ENCODE results near the gene NEMP1. TPM values are rescaled to one million over a fixed set of nuclear protein-coding genes. Genes with fewer than 3 reads are reported as not detected.
A peak's percentile ranks its signal among the peaks of the same experiment; 100 is the strongest.

NEMP1 gene
- total RNA-seq, 2 experiments from 2014 or later: 56.4 to 56.9 TPM

GRCh38 chr12:57089271-57090245 lies 11.0 kb upstream of the NEMP1 start:
- no peaks in the 10 kb centered on the region for H3K27me3 Mint-ChIP-seq (ENCODE audit: low read depth)
- H3K4me3 Mint-ChIP-seq: peak overlapping the region; percentile 93
- no peak for ATAC-seq
- peak; percentile 70 for DNase-seq
- ChIA-PET POLR2A (interaction anchor here (1.0 to 5.1 kb wide), 4 partner anchors 10 to 79 kb away, joined by 3 to 56 read pairs (median 30); partner anchors contain the start of genes NEMP1 and STAT6), CTCF (interaction anchor here (0.8 to 18.4 kb wide), 5 partner anchors 10 to 88 kb away, joined by 3 to 233 read pairs (median 8); partner anchors contain the start of gene STAT6)
- H3K9me3 Mint-ChIP-seq (ENCODE audit: insufficient read depth): no peaks in the 10 kb centered on the region
- peaks cover 75% of the 10 kb centered on the region for H3K4me1 Mint-ChIP-seq (ENCODE audit: low read depth)
- H3K27ac Mint-ChIP-seq: peak overlapping the region; percentile 88
- peaks cover 34% of the 10 kb centered on the region for H3K36me3 Mint-ChIP-seq (ENCODE audit: low read depth)

GRCh38 chr12:57088354-57089270 lies 10.0 kb upstream of the NEMP1 start, which contains the start of gene NAB2:
TSS of gene NAB2 (plus strand) at chr12:57089114. CDS start at chr12:57089272, 158 bp downstream.
- Mint-ChIP-seq H3K27me3 (ENCODE audit: low read depth) (no peaks in the 10 kb centered on the region), H3K4me1 (ENCODE audit: low read depth) (peaks cover 69% of the 10 kb centered on the region), H3K36me3 (ENCODE audit: low read depth) (peaks cover 28% of the 10 kb centered on the region), H3K27ac (peak within 1 kb of the TSS; percentile 97), H3K4me3 (peak within 1 kb of the TSS; percentile 93), H3K9me3 (ENCODE audit: insufficient read depth) (no peaks in the 10 kb centered on the region)
- DNase-seq: peak; percentile 98
- peak; percentile 78 for ATAC-seq
- POLR2A ChIA-PET: interaction anchor here (1.2 to 5.1 kb wide), 3 partner anchors 10 to 42 kb away, joined by 3 to 56 read pairs (median 55); partner anchors contain the start of genes NEMP1 and STAT6
- CTCF ChIA-PET: interaction anchor here (0.8 to 18.4 kb wide), 5 partner anchors 9 to 87 kb away, joined by 3 to 233 read pairs (median 8); partner anchors contain the start of gene STAT6

- ATAC-seq (peak; percentile 38), DNase-seq (peak; percentile 87)
- ChIA-PET POLR2A (interaction anchor here (0.8 to 5.1 kb wide), 6 partner anchors 9 to 41 kb away, joined by 3 to 56 read pairs (median 5); partner anchors contain the start of genes NEMP1 and STAT6), CTCF (interaction anchor here (12.4 to 18.4 kb wide), 2 partner anchors 18 to 19 kb away, joined by 190 to 233 read pairs; partner anchors contain the start of gene STAT6)
- Mint-ChIP-seq H3K27ac (peak overlapping the region; percentile 97), H3K36me3 (ENCODE audit: low read depth) (peaks cover 21% of the 10 kb centered on the region), H3K4me1 (ENCODE audit: low read depth) (peaks cover 61% of the 10 kb centered on the region), H3K9me3 (ENCODE audit: insufficient read depth) (no peaks in the 10 kb centered on the region), H3K4me3 (peak overlapping the region; percentile 90), H3K27me3 (ENCODE audit: low read depth) (no peaks in the 10 kb centered on the region)
Observed at GRCh38 chr12:57087691-57088353, 9.2 kb upstream of the NEMP1 start.

GRCh38 chr12:57087010-57087690 lies 8.6 kb upstream of the NEMP1 start:
- ATAC-seq (peak; percentile 48), DNase-seq (peak; percentile 89)
- Mint-ChIP-seq H3K27me3 (ENCODE audit: low read depth) (no peaks in the 10 kb centered on the region), H3K4me3 (peak overlapping the region; percentile 90), H3K27ac (peak overlapping the region; percentile 97), H3K9me3 (ENCODE audit: insufficient read depth) (no peaks in the 10 kb centered on the region), H3K36me3 (ENCODE audit: low read depth) (peaks cover 14% of the 10 kb centered on the region), H3K4me1 (ENCODE audit: low read depth) (peaks cover 54% of the 10 kb centered on the region)
- ChIA-PET POLR2A (interaction anchor here (0.6 to 5.1 kb wide), 7 partner anchors 8 to 449 kb away, joined by 3 to 56 read pairs (median 4); partner anchors contain the start of genes NEMP1 and STAT6), CTCF (interaction anchor here (12.4 to 18.4 kb wide), 2 partner anchors 17 to 20 kb away, joined by 190 to 233 read pairs; partner anchors contain the start of gene STAT6)

GRCh38 chr12:57086493-57087009 lies 8.0 kb upstream of the NEMP1 start:
- Mint-ChIP-seq H3K36me3 (ENCODE audit: low read depth) (peaks cover 12% of the 10 kb centered on the region), H3K27me3 (ENCODE audit: low read depth) (no peaks in the 10 kb centered on the region), H3K9me3 (ENCODE audit: insufficient read depth) (no peaks in the 10 kb centered on the region), H3K4me3 (peak overlapping the region; percentile 87), H3K27ac (peak overlapping the region; percentile 97), H3K4me1 (ENCODE audit: low read depth) (peaks cover 48% of the 10 kb centered on the region)
- ATAC-seq (no peak), DNase-seq (peak; percentile 56)
- POLR2A ChIA-PET: interaction anchor here (1.0 to 5.1 kb wide), 4 partner anchors 7 to 24 kb away, joined by 4 to 56 read pairs (median 30); partner anchors contain the start of genes NEMP1 and STAT6
- CTCF ChIA-PET: interaction anchor here (12.4 to 18.4 kb wide), 2 partner anchors 17 to 21 kb away, joined by 190 to 233 read pairs; partner anchors contain the start of gene STAT6

- Mint-ChIP-seq H3K36me3 (ENCODE audit: low read depth) (peaks cover 8% of the 10 kb centered on the region), H3K4me1 (ENCODE audit: low read depth) (peaks cover 47% of the 10 kb centered on the region), H3K27me3 (ENCODE audit: low read depth) (no peaks in the 10 kb centered on the region), H3K27ac (peak overlapping the region; percentile 97), H3K4me3 (peak overlapping the region; percentile 87), H3K9me3 (ENCODE audit: insufficient read depth) (no peaks in the 10 kb centered on the region)
- ATAC-seq (no peak), DNase-seq (peak; percentile 43)
- ChIA-PET POLR2A (interaction anchor here (1.0 to 5.1 kb wide), 4 partner anchors 7 to 25 kb away, joined by 4 to 56 read pairs (median 30); partner anchors contain the start of genes NEMP1 and STAT6), CTCF (interaction anchor here (2.0 to 18.4 kb wide), 3 partner anchors 16 to 21 kb away, joined by 7 to 233 read pairs (median 190); partner anchors contain the start of gene STAT6)
Observed at GRCh38 chr12:57085999-57086492, 7.5 kb upstream of the NEMP1 start.

- Mint-ChIP-seq H3K4me1 (ENCODE audit: low read depth) (peaks cover 38% of the 10 kb centered on the region), H3K27ac (no peak overlapping the region)
Observed at GRCh38 chr12:57080855-57081254, 2.3 kb upstream of the NEMP1 start.

GRCh38 chr12:57079821-57080220 lies 1.2 kb upstream of the NEMP1 start:
- ChIA-PET POLR2A (interaction anchor here (1.2 to 4.9 kb wide), 10 partner anchors 9 to 444 kb away, joined by 3 to 95 read pairs (median 12); partner anchors contain the start of genes NAB2, NACA, SHMT2 and STAT6), CTCF (interaction anchor here (1.0 to 5.8 kb wide), 18 partner anchors 10 to 134 kb away, joined by 3 to 104 read pairs (median 8); partner anchors contain the start of genes STAT6 and ZBTB39)
- peak overlapping the region; percentile 98 for H3K27ac Mint-ChIP-seq
- H3K27me3 Mint-ChIP-seq (ENCODE audit: low read depth): no peaks in the 10 kb centered on the region
- DNase-seq: no peak
- H3K36me3 Mint-ChIP-seq (ENCODE audit: low read depth): peaks cover 14% of the 10 kb centered on the region
- ATAC-seq: no peak
- peak overlapping the region; percentile 25 for H3K4me3 Mint-ChIP-seq
- no peaks in the 10 kb centered on the region for H3K9me3 Mint-ChIP-seq (ENCODE audit: insufficient read depth)
- peaks cover 27% of the 10 kb centered on the region for H3K4me1 Mint-ChIP-seq (ENCODE audit: low read depth)

More at GRCh38 chr12:57080855-57081254, 2.3 kb upstream of the NEMP1 start:
- no peak for ATAC-seq
- DNase-seq: no peak
- Mint-ChIP-seq H3K36me3 (ENCODE audit: low read depth) (peaks cover 14% of the 10 kb centered on the region), H3K27me3 (ENCODE audit: low read depth) (no peaks in the 10 kb centered on the region), H3K9me3 (ENCODE audit: insufficient read depth) (no peaks in the 10 kb centered on the region), H3K4me3 (no peak overlapping the region)
- POLR2A ChIA-PET: interaction anchor here (3.6 to 4.9 kb wide), 3 partner anchors 8 to 31 kb away, joined by 33 to 95 read pairs (median 56); partner anchors contain the start of genes NAB2 and STAT6
- CTCF ChIA-PET: interaction anchor here (2.8 to 5.8 kb wide), 4 partner anchors 11 to 30 kb away, joined by 12 to 104 read pairs (median 30); partner anchors contain the start of gene STAT6

Measured in activated CD8-positive, alpha-beta T cell treated with anti-CD3 and anti-CD28 coated beads, Interleukin-2, amount 10 ng/mL, durations not matched to agents 7 days and 5 days (primary cell).